ENCODE measurements around the gene GOLM1. TPM values are rescaled to one million over a fixed set of nuclear protein-coding genes. Genes with fewer than 3 reads are reported as not detected.

The GOLM1 gene
- total RNA-seq, 4 donors from 2014 or later, result 7.7 to 19.2 (median 10.2) TPM

- no peak for TF ChIP-seq CTCF (IDR thresholded peaks at IDR 0.05; ENCODE audit: low read depth)
These were observed 57.0 kb downstream of the GOLM1 start for GRCh38 chr9:86042199-86042978.

- TF ChIP-seq CTCF (IDR thresholded peaks at IDR 0.05; ENCODE audit: low read depth), result no peak
These were observed 58.0 kb downstream of the GOLM1 start for GRCh38 chr9:86041311-86041741.

- no peak for TF ChIP-seq CTCF (IDR thresholded peaks at IDR 0.05; ENCODE audit: low read depth)
These were observed 58.5 kb downstream of the GOLM1 start for GRCh38 chr9:86040861-86041155.

- no peak for TF ChIP-seq CTCF (IDR thresholded peaks at IDR 0.05; ENCODE audit: low read depth)
These were observed 59.1 kb downstream of the GOLM1 start for GRCh38 chr9:86039991-86040860.

GRCh38 chr9:86036555-86036954 lies 62.8 kb downstream of the GOLM1 start:
- no peak for TF ChIP-seq CTCF (IDR thresholded peaks at IDR 0.05; ENCODE audit: low read depth)

GRCh38 chr9:86035827-86036440 lies 63.4 kb downstream of the GOLM1 start:
- TF ChIP-seq CTCF (IDR thresholded peaks at IDR 0.05; ENCODE audit: low read depth), result no peak
